ENCODE results near the gene PRDM16.

DNA sequence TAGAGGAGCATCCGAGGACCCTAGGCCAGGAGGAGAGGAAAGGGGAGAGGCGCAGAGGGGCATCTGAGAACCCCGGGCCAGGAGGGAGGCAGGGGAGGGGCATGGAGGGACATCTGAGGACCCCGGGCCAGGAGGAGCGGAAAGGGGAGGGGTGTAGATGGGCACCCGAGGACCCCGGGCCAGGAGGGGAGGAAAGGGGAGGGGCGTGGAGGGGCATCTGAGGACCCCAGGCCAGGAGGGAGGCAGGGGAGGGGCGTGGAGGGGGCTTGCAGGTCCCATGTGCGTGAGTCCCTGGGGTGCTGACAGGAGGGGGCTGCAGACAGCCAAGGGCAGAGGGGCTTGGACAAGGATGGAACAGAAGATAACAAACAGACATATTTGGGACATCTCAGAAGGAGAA, 195.5 kb downstream of the PRDM16 start:
- TF ChIP-seq, protein P1, sequence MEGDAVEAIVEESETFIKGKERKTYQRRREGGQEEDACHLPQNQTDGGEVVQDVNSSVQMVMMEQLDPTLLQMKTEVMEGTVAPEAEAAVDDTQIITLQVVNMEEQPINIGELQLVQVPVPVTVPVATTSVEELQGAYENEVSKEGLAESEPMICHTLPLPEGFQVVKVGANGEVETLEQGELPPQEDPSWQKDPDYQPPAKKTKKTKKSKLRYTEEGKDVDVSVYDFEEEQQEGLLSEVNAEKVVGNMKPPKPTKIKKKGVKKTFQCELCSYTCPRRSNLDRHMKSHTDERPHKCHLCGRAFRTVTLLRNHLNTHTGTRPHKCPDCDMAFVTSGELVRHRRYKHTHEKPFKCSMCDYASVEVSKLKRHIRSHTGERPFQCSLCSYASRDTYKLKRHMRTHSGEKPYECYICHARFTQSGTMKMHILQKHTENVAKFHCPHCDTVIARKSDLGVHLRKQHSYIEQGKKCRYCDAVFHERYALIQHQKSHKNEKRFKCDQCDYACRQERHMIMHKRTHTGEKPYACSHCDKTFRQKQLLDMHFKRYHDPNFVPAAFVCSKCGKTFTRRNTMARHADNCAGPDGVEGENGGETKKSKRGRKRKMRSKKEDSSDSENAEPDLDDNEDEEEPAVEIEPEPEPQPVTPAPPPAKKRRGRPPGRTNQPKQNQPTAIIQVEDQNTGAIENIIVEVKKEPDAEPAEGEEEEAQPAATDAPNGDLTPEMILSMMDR (IDR thresholded peaks at IDR 0.05): no peak
- TF ChIP-seq POLR2A (IDR thresholded peaks at IDR 0.05): no peak

All from thyroid gland (tissue), 4 donors.